ENCODE data around the gene TMC1.

Gene TMC1

DNA sequence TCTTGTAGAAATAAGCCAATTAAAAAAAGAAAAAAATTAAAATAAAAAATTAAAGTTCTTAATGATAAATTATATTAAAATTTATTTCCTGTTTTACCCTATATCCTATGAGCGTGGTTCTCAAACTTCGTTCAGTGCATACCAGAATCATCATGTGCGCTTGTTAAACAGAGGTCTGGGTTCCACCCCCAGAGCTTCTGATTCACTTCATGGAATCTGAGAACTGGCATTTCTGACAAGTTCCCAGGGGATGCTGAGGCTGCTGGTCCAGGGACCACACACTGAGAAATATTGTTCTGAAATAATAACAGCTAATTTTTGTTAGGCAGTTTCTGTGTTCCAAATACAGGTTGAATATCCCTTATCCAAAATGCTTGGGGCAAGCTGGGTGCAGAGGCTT, 79.3 kb downstream of the TMC1 start:
- DNase-seq (ENCODE audit: low read depth in 1 of 2, low spot score in 1 of 2), result no peak

GRCh38 chr9:72601615-72602014, 80.2 kb downstream of the TMC1 start:
- no peak for DNase-seq (ENCODE audit: low read depth in 1 of 2, low spot score in 1 of 2)

- no peak for DNase-seq (ENCODE audit: low read depth in 1 of 2, low spot score in 1 of 2)
Observed at GRCh38 chr9:72612449-72612848, 91.0 kb downstream of the TMC1 start.

GRCh38 chr9:72614067-72614466, 92.7 kb downstream of the TMC1 start:
- no peak for DNase-seq (ENCODE audit: low read depth in 1 of 2, low spot score in 1 of 2)

GRCh38 chr9:72615931-72616330, 94.5 kb downstream of the TMC1 start:
- DNase-seq (ENCODE audit: low read depth in 1 of 2, low spot score in 1 of 2), result no peak

- DNase-seq (ENCODE audit: low read depth in 1 of 2, low spot score in 1 of 2), result no peak
Observed at GRCh38 chr9:72618811-72619210, 97.4 kb downstream of the TMC1 start.

GRCh38 chr9:72622186-72622585, 100.8 kb downstream of the TMC1 start:
- DNase-seq (ENCODE audit: low read depth in 1 of 2, low spot score in 1 of 2), result no peak

DNA sequence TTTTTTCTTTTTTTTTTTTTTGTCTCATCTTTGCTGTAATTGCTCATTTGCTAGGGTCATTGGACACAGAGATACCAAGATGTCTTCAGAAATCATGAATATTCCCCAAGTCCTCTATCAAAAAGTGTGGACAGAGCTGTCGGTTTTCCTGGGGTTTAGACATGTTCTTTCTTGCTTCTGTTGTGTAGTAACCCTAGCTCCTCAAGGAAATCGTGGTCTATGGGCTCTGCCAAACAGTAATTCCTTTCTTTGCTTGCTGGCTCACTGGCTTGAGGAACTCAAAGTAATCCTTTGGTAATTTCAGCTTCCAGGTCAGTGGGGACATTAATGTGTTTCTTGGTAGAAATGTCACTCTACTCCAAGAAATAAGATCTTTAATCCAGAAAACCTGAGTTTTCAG, 101.7 kb downstream of the TMC1 start:
- DNase-seq (ENCODE audit: low read depth in 1 of 2, low spot score in 1 of 2), result no peak

- no peak for DNase-seq (ENCODE audit: low read depth in 1 of 2, low spot score in 1 of 2)
Observed at GRCh38 chr9:72627147-72627546, 105.7 kb downstream of the TMC1 start.

DNA sequence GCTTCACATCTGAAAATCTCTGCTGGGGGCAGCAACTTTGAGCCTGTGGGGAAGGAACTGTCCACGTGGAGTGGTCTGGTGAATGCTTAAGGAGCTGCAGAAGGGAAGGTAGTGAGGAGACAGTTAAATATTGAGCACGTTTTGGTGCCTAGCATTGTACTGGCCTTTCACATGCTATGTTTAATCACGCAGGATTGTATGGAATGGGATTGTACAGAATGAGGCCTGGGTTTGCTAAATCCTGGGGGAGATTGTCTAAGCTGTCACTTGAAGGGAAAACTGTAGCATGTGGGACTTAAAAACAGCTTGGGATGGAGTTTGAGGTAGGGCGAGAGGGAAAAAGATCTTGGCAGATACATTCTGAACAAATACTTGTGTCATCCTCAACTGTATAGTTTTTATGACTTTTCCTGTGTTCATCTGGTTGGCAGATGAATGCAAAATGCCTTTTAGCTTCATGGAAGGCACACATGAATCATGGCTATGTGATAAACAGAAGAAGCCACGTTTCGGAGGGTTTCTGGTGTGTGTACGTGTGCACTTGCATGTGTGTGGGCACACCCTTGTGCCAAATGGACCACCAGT, 106.6 kb downstream of the TMC1 start:
- no peak for DNase-seq (ENCODE audit: low read depth in 1 of 2, low spot score in 1 of 2)

DNA sequence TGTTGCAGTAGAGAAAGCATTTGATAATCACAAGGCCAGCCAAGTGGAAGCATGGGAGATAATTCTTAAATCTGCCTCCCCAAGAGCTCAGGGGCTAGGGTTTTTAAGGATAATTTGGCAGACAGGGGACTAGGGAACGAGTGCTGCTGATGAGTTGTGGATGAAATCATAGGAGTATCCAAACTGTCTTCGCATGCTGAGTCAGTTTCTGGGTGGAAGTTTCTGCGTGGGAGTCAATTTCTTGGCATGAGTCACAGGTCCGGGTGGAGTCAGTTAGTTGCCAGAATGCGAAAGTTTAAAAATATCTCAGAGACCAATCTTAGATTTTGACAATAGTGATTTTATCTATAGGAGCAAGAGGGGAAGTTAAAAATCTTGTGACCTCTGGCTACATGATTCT, 112.6 kb downstream of the TMC1 start:
- no peak for DNase-seq (ENCODE audit: low read depth in 1 of 2, low spot score in 1 of 2)

DNA sequence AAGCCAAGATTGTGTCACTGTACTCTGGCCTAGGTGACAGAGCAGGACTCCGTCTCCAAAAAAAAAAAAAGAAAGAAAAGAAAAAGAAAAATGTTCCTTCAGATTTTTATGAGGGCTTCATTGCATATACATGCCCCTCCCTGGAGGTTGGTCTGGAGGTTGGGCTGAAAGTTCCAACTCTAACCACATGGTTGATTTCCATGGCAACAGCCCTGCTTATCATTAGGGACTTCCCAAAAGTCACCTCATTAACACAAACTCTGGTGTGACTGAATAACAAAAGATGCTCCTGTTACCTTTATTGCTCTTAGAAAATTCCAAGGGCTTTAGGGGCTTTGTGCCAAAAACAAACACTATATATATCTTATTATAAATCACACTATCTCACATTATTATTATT, 113.8 kb downstream of the TMC1 start:
- DNase-seq (ENCODE audit: low read depth in 1 of 2, low spot score in 1 of 2), result no peak

- DNase-seq (ENCODE audit: low read depth in 1 of 2, low spot score in 1 of 2), result no peak
Observed at GRCh38 chr9:72636621-72637020, 115.2 kb downstream of the TMC1 start.

- DNase-seq (ENCODE audit: low read depth in 1 of 2, low spot score in 1 of 2), result no peak
Observed at GRCh38 chr9:72643651-72644050, 122.2 kb downstream of the TMC1 start.

DNA sequence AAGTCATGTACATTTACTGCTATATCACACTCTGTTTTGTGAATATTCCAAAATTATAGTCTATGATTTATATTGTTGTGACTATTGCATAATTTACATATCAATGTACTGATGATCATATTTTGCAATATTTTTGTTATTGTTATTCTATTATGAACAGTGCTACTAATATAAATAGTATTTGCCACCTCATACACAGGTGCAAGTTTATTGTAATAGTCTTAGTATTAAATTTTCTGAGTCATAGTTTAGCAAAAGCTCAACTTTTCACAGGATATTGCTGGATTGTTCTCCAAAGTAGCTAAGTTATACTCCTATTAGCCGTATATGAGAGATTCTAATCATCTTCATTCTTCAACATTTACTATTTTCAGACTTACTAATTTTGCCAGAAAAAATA, 124.7 kb downstream of the TMC1 start:
- DNase-seq (ENCODE audit: low read depth in 1 of 2, low spot score in 1 of 2), result no peak

GRCh38 chr9:72648324-72649126, 127.1 kb downstream of the TMC1 start:
- no peak for DNase-seq (ENCODE audit: low read depth in 1 of 2, low spot score in 1 of 2)

- no peak for DNase-seq (ENCODE audit: low read depth in 1 of 2, low spot score in 1 of 2)
Observed at GRCh38 chr9:72649127-72649442, 127.7 kb downstream of the TMC1 start.

- DNase-seq (ENCODE audit: low read depth in 1 of 2, low spot score in 1 of 2), result no peak
Observed at GRCh38 chr9:72650206-72650605, 128.8 kb downstream of the TMC1 start.

GRCh38 chr9:72656021-72656420, 134.6 kb downstream of the TMC1 start:
- DNase-seq (ENCODE audit: low read depth in 1 of 2, low spot score in 1 of 2), result no peak

GRCh38 chr9:72657023-72657422, 135.6 kb downstream of the TMC1 start:
- no peak for DNase-seq (ENCODE audit: low read depth in 1 of 2, low spot score in 1 of 2)

GRCh38 chr9:72658703-72659102, 137.3 kb downstream of the TMC1 start:
- no peak for DNase-seq (ENCODE audit: low read depth in 1 of 2, low spot score in 1 of 2)

GRCh38 chr9:72661401-72662135, 140.2 kb downstream of the TMC1 start:
- DNase-seq (ENCODE audit: low read depth in 1 of 2, low spot score in 1 of 2), result no peak
